GM12878 (cell line): Measurements from ENCODE around the gene RALGPS1. TPM values are rescaled to one million over a fixed set of nuclear protein-coding genes. Genes with fewer than 3 reads are reported as not detected.
A peak's percentile ranks its signal among the peaks of the same experiment; 100 is the strongest.

Source experiments
- BCL11A ChIP-seq: IDR thresholded peaks from 2 replicates; pipeline ENCODE4 v1.6.1; 2011; ENCODE audit warnings: low read depth, low read length
- CEBPB ChIP-seq, 2 experiments: fragments of 150-350 bp in 1 of 2; IDR thresholded peaks; 2 replicates each; pipeline ENCODE4 v1.6.1; 2012 to 2014; ENCODE audit warnings: low read depth in 2 of 2, low read length in 2 of 2, borderline replicate concordance in 1 of 2, inconsistent platforms in 1 of 2
- DPF2 ChIP-seq: fragments of 450-650 bp; IDR thresholded peaks from 2 replicates; pipeline ENCODE4 v1.6.1; 2017; ENCODE audit warnings: mild to moderate bottlenecking
- IKZF1 ChIP-seq: fragments of 450-650 bp; conservative IDR thresholded peaks from 2 replicates; pipeline ENCODE4 v1.6.1; 2017; ENCODE audit warnings: antibody characterized with exemption, mild to moderate bottlenecking
- MEF2B ChIP-seq: fragments of 450-650 bp; IDR thresholded peaks from 2 replicates; pipeline ENCODE4 v1.6.1; 2018; ENCODE audit warnings: mild to moderate bottlenecking, moderate library complexity; ENCODE audit not compliant: partially characterized antibody, poor library complexity, severe bottlenecking
- MTA2 ChIP-seq: fragments of 450-650 bp; IDR thresholded peaks from 2 replicates; pipeline ENCODE4 v1.6.1; 2016; ENCODE audit warnings: low read depth, mild to moderate bottlenecking, moderate library complexity
- MTA3 ChIP-seq: IDR thresholded peaks from 2 replicates; pipeline ENCODE4 v1.6.1; 2012; ENCODE audit warnings: low read length, inconsistent platforms, borderline replicate concordance
- NR2C2 ChIP-seq: IDR thresholded peaks from 2 replicates; pipeline ENCODE4 v1.6.1; 2011; ENCODE audit warnings: borderline replicate concordance, low read depth; ENCODE audit not compliant: control insufficient read depth, insufficient read length
- NR2F1 ChIP-seq: fragments of 450-650 bp; conservative IDR thresholded peaks from 2 replicates; pipeline ENCODE4 v1.6.1; 2017; ENCODE audit warnings: mild to moderate bottlenecking
- PAX5 ChIP-seq: IDR thresholded peaks from 2 replicates; pipeline ENCODE4 v1.6.1; 2011; ENCODE audit warnings: low read depth, low read length, borderline replicate concordance
- RFX5 ChIP-seq: IDR thresholded peaks from 2 replicates; pipeline ENCODE4 v1.6.1; 2011; ENCODE audit warnings: low read depth, low read length, improper control_type of control experiment
- SIX5 ChIP-seq: IDR thresholded peaks from 2 replicates; pipeline ENCODE4 v1.6.1; 2011; ENCODE audit warnings: mild to moderate bottlenecking, low read depth, low read length, moderate library complexity; ENCODE audit not compliant: severe bottlenecking
- SP1 ChIP-seq: IDR thresholded peaks from one replicate; pipeline ENCODE4 v1.6.1; 2011; ENCODE audit warnings: low read depth, low read length
- SREBF1 ChIP-seq: IDR thresholded peaks from 2 replicates; pipeline ENCODE4 v1.6.1; 2012; ENCODE audit warnings: mild to moderate bottlenecking, low read length
- ZNF384 ChIP-seq: IDR thresholded peaks from 2 replicates; pipeline ENCODE4 v1.6.1; 2012; ENCODE audit warnings: low read depth, mild to moderate bottlenecking, low read length, improper control_type of control experiment, borderline replicate concordance
- polyA plus RNA-seq, 11 experiments: library from polyadenylated mRNA; depleted of rRNA in 4 of 11; unstranded in 6 of 11; stranded (reverse) in 5 of 11; fragments of >200 nt; fragmentation: Nextera tagmentation in 4 of 11; fragmentation: Illumina TruSeq in 1 of 11; extraction: Ambion mirVana in 4 of 11; extraction: Trizol in 1 of 11; gene quantifications; 1 replicate in 1 of 11; 2 replicates in 10 of 11; pipeline versions ENCODE4 v1.2.1 to v1.2.3, GENCODE V29; 2011 to 2016; ENCODE audit warnings: inconsistent platforms in 2 of 11, missing spikeins in 2 of 11, low read depth in 1 of 11
- total RNA-seq, 4 experiments: library from RNA; depleted of rRNA in 3 of 4; stranded (reverse); fragments of >200 nt in 3 of 4; fragmentation: Illumina TruSeq in 1 of 4; extraction: Trizol in 1 of 4; gene quantifications; 2 replicates each; pipeline versions ENCODE4 v1.2.1 to v1.2.3, GENCODE V29; 2013 to 2021
- TF ChIP-seq, protein P1 (sequence below): fragments of 450-650 bp; IDR thresholded peaks from 2 replicates; pipeline ENCODE4 v1.6.1; 2018; ENCODE audit warnings: borderline replicate concordance, mild to moderate bottlenecking; ENCODE audit not compliant: partially characterized antibody
- TF ChIP-seq, protein P2 (sequence below): fragments of 450-650 bp; formaldehyde crosslinking; IDR thresholded peaks from 2 replicates; pipeline ENCODE4 v1.4.0; 2020; ENCODE audit warnings: mild to moderate bottlenecking, moderate library complexity
- TF ChIP-seq, protein P3 (sequence below): fragments of 450-650 bp; IDR thresholded peaks from 2 replicates; pipeline ENCODE4 v1.6.1; 2017; ENCODE audit warnings: mild to moderate bottlenecking, moderate library complexity

Gene RALGPS1
- total and polyA plus RNA-seq, 10 of the 15 experiments (the other 5 are each of a cell fraction or from before 2014, with no cell fraction given) = 0.13 to 5.6 (median 2.7) TPM

DNA sequence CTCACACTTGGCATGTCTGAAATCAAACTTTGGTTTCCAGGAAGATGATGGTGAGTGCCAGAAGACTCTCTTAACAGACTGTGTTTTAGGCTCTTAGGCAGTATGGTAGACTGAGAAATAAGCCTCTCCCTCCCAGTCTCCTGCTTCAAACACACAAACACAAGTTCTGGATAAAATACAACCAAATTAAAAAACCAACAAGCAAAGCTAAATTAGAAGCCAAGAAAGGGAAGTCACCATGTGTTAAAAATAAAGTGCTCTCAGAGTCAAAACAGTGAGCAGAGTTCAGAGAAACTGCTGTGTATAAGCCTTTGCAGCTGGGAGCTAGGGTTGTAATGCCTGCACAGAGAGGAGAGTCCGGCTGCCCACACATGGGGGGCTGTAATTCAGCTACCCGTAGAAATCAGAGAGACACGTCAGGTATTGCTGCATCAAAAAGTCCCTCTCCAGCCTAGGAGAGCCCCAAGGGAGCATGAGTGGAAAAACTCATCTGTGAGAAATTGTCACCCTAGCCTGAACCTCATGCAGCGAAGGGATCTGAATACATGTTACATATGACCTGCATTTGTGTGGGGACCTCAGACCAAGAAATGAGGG, 145.3 kb downstream of the RALGPS1 start (continued):
- TF ChIP-seq MEF2B (peak; percentile 97), SP1 (no peak), SREBF1 (no peak), MTA3 (no peak), NR2C2 (no peak), NR2F1 (0 out of 2 replicates have a peak, but pooled peaks have one; percentile 11), SIX5 (no peak), BCL11A (0 out of 2 replicates have a peak, but pooled peaks have one; percentile 9), CEBPB (IDR thresholded peaks at IDR 0.05; ENCODE audit: borderline replicate concordance in 1 of 2, low read depth in 2 of 2, low read length in 2 of 2) (no peak), ZNF384 (no peak), PAX5 (0 out of 2 replicates have a peak, but pooled peaks have one; percentile 16), IKZF1 (peak; percentile 53; the same call in 1 of the 2 replicates), DPF2 (0 out of 2 replicates have a peak, but pooled peaks have one; percentile 27), MTA2 (peak; percentile 57; the same call in 1 of the 2 replicates), RFX5 (no peak)
- TF ChIP-seq, protein P1, sequence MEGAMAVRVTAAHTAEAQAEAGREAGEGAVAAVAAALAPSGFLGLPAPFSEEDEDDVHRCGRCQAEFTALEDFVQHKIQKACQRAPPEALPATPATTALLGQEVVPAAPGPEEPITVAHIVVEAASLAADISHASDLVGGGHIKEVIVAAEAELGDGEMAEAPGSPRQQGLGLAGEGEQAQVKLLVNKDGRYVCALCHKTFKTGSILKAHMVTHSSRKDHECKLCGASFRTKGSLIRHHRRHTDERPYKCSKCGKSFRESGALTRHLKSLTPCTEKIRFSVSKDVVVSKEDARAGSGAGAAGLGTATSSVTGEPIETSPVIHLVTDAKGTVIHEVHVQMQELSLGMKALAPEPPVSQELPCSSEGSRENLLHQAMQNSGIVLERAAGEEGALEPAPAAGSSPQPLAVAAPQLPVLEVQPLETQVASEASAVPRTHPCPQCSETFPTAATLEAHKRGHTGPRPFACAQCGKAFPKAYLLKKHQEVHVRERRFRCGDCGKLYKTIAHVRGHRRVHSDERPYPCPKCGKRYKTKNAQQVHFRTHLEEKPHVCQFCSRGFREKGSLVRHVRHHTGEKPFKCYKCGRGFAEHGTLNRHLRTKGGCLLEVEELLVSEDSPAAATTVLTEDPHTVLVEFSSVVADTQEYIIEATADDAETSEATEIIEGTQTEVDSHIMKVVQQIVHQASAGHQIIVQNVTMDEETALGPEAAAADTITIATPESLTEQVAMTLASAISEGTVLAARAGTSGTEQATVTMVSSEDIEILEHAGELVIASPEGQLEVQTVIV = no peak
- TF ChIP-seq, protein P2, sequence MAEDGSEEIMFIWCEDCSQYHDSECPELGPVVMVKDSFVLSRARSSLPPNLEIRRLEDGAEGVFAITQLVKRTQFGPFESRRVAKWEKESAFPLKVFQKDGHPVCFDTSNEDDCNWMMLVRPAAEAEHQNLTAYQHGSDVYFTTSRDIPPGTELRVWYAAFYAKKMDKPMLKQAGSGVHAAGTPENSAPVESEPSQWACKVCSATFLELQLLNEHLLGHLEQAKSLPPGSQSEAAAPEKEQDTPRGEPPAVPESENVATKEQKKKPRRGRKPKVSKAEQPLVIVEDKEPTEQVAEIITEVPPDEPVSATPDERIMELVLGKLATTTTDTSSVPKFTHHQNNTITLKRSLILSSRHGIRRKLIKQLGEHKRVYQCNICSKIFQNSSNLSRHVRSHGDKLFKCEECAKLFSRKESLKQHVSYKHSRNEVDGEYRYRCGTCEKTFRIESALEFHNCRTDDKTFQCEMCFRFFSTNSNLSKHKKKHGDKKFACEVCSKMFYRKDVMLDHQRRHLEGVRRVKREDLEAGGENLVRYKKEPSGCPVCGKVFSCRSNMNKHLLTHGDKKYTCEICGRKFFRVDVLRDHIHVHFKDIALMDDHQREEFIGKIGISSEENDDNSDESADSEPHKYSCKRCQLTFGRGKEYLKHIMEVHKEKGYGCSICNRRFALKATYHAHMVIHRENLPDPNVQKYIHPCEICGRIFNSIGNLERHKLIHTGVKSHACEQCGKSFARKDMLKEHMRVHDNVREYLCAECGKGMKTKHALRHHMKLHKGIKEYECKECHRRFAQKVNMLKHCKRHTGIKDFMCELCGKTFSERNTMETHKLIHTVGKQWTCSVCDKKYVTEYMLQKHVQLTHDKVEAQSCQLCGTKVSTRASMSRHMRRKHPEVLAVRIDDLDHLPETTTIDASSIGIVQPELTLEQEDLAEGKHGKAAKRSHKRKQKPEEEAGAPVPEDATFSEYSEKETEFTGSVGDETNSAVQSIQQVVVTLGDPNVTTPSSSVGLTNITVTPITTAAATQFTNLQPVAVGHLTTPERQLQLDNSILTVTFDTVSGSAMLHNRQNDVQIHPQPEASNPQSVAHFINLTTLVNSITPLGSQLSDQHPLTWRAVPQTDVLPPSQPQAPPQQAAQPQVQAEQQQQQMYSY (CRISPR knock-in tag) = no peak
- TF ChIP-seq, protein P3, sequence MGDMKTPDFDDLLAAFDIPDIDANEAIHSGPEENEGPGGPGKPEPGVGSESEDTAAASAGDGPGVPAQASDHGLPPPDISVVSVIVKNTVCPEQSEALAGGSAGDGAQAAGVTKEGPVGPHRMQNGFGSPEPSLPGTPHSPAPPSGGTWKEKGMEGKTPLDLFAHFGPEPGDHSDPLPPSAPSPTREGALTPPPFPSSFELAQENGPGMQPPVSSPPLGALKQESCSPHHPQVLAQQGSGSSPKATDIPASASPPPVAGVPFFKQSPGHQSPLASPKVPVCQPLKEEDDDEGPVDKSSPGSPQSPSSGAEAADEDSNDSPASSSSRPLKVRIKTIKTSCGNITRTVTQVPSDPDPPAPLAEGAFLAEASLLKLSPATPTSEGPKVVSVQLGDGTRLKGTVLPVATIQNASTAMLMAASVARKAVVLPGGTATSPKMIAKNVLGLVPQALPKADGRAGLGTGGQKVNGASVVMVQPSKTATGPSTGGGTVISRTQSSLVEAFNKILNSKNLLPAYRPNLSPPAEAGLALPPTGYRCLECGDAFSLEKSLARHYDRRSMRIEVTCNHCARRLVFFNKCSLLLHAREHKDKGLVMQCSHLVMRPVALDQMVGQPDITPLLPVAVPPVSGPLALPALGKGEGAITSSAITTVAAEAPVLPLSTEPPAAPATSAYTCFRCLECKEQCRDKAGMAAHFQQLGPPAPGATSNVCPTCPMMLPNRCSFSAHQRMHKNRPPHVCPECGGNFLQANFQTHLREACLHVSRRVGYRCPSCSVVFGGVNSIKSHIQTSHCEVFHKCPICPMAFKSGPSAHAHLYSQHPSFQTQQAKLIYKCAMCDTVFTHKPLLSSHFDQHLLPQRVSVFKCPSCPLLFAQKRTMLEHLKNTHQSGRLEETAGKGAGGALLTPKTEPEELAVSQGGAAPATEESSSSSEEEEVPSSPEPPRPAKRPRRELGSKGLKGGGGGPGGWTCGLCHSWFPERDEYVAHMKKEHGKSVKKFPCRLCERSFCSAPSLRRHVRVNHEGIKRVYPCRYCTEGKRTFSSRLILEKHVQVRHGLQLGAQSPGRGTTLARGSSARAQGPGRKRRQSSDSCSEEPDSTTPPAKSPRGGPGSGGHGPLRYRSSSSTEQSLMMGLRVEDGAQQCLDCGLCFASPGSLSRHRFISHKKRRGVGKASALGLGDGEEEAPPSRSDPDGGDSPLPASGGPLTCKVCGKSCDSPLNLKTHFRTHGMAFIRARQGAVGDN = peak; percentile 60
